ENCODE results near the gene CACNG6. TPM values are rescaled to one million over a fixed set of nuclear protein-coding genes. Genes with fewer than 3 reads are reported as not detected.

Gene CACNG6
- total RNA-seq, 4 donors from 2014 or later = not detected

- no peak overlapping the region for H3K4me3 ChIP-seq
- no peaks in the 10 kb centered on the region for H3K9me3 ChIP-seq
- H3K27ac ChIP-seq = no peak overlapping the region
- DNase-seq = no peak
- H3K4me1 ChIP-seq = peaks cover 0 to 8% (median 0%) of the 10 kb centered on the region in 4 donors
- TF ChIP-seq POLR2A (IDR thresholded peaks at IDR 0.05) = no peak
- no peak for TF ChIP-seq CTCF (IDR thresholded peaks at IDR 0.05)
- no peaks in the 10 kb centered on the region for H3K36me3 ChIP-seq
- peaks cover 0 to 6% of the 10 kb centered on the region in 2 donors for H3K27me3 ChIP-seq
Observed at GRCh38 chr19:53994811-53995210, 3.4 kb downstream of the CACNG6 start.

GRCh38 chr19:53998223-53998622, 6.8 kb downstream of the CACNG6 start:
- no peak overlapping the region for H3K4me3 ChIP-seq
- no peak for DNase-seq
- H3K36me3 ChIP-seq = no peaks in the 10 kb centered on the region
- no peaks in the 10 kb centered on the region for H3K9me3 ChIP-seq
- H3K27ac ChIP-seq = no peak overlapping the region
- TF ChIP-seq POLR2A (IDR thresholded peaks at IDR 0.05) (no peak), CTCF (IDR thresholded peaks at IDR 0.05) (no peak)
- no peaks in the 10 kb centered on the region for H3K4me1 ChIP-seq
- H3K27me3 ChIP-seq = no peaks in the 10 kb centered on the region

GRCh38 chr19:53999694-54000093, 8.3 kb downstream of the CACNG6 start:
- TF ChIP-seq CTCF (IDR thresholded peaks at IDR 0.05) (no peak), POLR2A (IDR thresholded peaks at IDR 0.05) (no peak)
- Histone ChIP-seq H3K9me3 (no peaks in the 10 kb centered on the region), H3K36me3 (no peaks in the 10 kb centered on the region), H3K4me3 (no peak overlapping the region), H3K27ac (no peak overlapping the region), H3K4me1 (no peaks in the 10 kb centered on the region), H3K27me3 (no peaks in the 10 kb centered on the region)
- DNase-seq = no peak

GRCh38 chr19:54001496-54001895, 10.1 kb downstream of the CACNG6 start:
- H3K36me3 ChIP-seq = no peaks in the 10 kb centered on the region
- no peak overlapping the region for H3K27ac ChIP-seq
- no peaks in the 10 kb centered on the region for H3K27me3 ChIP-seq
- no peaks in the 10 kb centered on the region for H3K4me1 ChIP-seq
- no peak for DNase-seq
- no peaks in the 10 kb centered on the region for H3K9me3 ChIP-seq
- no peak overlapping the region for H3K4me3 ChIP-seq
- no peak for TF ChIP-seq POLR2A (IDR thresholded peaks at IDR 0.05)

- Histone ChIP-seq H3K27me3 (no peaks in the 10 kb centered on the region), H3K27ac (no peak overlapping the region), H3K4me1 (no peaks in the 10 kb centered on the region), H3K9me3 (no peaks in the 10 kb centered on the region), H3K4me3 (no peak overlapping the region), H3K36me3 (no peaks in the 10 kb centered on the region)
- no peak for DNase-seq
- TF ChIP-seq POLR2A (IDR thresholded peaks at IDR 0.05) (no peak), CTCF (IDR thresholded peaks at IDR 0.05) (no peak)
Observed at GRCh38 chr19:54002495-54003315, 11.3 kb downstream of the CACNG6 start.

GRCh38 chr19:54009440-54009839, 18.0 kb downstream of the CACNG6 start:
- DNase-seq = no peak
- Histone ChIP-seq H3K27me3 (no peaks in the 10 kb centered on the region), H3K9me3 (no peaks in the 10 kb centered on the region), H3K27ac (no peak overlapping the region), H3K4me3 (no peak overlapping the region), H3K4me1 (no peaks in the 10 kb centered on the region), H3K36me3 (no peaks in the 10 kb centered on the region)
- no peak for TF ChIP-seq POLR2A (IDR thresholded peaks at IDR 0.05)
- TF ChIP-seq CTCF (IDR thresholded peaks at IDR 0.05) = no peak

Data from Peyer's patch (tissue), 4 donors.